NCI-H82 treated with DMSO at 0.1 percent for 48 hours (cell line): ENCODE measurements around the gene CDKN3.
"Not testable (repeated sequence)": the region's sequence is repeated elsewhere in the genome, so short reads cannot be mapped to it uniquely, and the experiment has no call there.

Experiments used
- DNase-seq: peaks from one replicate; lab custom pipeline; 2025; ENCODE audit not compliant: unreplicated experiment; lab: John Stamatoyannopoulos, UW

Gene CDKN3

DNA sequence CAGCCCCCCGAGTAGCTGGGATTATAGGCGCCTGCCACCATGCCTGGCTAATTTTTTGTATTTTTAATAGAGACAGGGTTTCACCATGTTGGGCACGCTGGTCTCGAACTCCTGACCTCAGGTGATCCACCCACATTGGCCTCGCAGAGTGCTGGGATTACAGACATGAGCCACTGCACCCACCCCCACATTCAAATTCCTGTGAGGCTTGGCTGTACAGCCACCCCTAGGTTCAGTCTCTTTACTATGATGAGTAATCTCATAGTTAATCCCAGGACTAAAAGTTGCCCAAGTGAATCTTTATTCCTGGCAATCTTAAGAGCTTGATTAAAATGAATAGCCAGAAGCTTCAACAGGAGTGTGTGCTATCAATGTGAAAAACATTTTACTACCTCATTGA is 57.2 kb downstream of the CDKN3 start:
- DNase-seq, result not testable (repeated sequence)

- DNase-seq, result no peak
These were observed 58.6 kb downstream of the CDKN3 start for GRCh38 chr14:54455363-54455762.

GRCh38 chr14:54456820-54457608 is 60.2 kb downstream of the CDKN3 start:
- DNase-seq, result not testable (repeated sequence)

GRCh38 chr14:54457609-54457996 is 60.8 kb downstream of the CDKN3 start:
- no peak for DNase-seq

GRCh38 chr14:54458536-54458935 is 61.7 kb downstream of the CDKN3 start:
- DNase-seq, result not testable (repeated sequence)

DNA sequence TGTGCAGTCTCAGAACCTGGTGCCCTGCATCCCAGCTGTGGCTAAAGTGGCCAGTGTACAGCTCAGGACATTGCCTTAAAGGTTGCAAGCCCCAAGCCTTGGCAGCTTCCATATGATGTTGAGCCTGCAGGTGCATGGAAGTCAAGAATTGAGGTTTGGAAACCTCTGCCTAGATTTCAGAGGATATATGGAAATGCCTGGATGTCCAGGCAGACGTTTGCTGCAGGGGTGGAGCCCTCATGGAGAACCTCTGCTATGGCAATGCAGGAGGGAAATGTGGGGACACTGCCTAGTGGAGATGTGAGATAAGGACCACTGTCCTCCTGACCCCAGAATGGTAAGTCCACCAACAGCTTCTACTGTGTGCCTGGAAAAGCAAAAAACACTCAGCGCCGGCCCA is 62.3 kb downstream of the CDKN3 start:
- DNase-seq, result no peak

DNA sequence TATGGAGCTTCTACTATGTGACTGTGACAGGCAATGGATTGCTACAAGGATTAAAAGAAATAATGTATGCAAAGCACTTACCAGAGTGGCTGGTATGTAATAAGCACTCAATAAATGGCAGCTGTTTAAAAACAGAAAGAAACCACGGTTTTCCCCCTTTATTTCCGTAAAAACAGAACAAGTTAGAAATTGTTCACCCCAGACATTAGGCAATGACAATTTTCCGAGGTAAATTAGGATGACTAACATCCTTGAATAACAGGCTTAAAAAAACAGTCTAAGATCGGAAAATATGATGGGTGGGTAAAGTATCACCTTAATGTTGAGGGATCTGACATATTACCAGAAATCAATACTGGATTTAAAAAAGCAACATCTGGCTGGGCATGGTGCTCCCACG is 65.2 kb downstream of the CDKN3 start:
- DNase-seq, result no peak

GRCh38 chr14:54465654-54466053 is 68.8 kb downstream of the CDKN3 start:
- DNase-seq, result peak; percentile 91

DNA sequence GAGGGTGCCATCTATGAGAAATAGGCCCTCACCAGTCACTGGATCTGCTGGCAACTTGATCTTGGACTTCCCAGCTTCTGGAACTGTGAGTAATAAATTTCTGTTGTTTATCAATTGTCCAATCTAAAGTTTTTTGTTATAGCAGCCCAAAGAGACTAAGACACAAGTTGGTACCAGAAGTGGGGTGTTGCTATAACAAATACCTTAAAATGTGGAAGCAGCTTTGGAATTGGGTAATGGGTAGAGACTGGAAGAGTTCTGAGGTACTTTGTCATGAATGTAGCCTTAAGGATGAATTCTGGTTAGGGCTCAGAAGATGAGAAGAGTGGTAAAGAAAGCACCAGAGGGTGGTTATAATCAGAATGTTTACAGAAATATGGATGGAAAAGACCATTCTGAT is 70.5 kb downstream of the CDKN3 start:
- DNase-seq, result no peak
